Measurements from ENCODE around the gene BAIAP2. TPM values are rescaled to one million over a fixed set of nuclear protein-coding genes. Genes with fewer than 3 reads are reported as not detected.

BAIAP2 gene
- polyA plus RNA-seq, 3 donors = 8.6 to 17.0 (median 11.2) TPM

DNA sequence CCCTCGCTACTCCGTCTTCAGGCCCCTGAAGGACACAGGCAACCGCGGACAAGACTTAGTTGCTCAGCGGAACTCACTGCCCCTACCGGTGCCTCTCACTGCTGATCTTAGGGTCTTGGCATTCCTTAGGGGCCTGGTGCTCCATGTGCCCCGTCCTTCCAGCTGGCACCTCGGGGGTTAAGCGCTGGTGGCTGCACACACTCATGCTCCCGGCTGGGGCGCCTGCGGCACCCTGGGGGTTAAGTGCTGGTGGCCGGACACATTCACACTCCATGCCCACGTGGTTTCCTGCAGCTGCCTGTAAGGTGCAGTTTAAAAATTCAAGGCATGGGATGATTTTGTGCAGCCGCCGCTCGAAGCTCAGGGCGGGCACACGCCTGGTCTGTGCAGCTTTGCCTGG lies 45.1 kb downstream of the BAIAP2 start:
- Mint-ChIP-seq H3K4me1 (no peaks in the 10 kb centered on the region), H3K27ac (no peak overlapping the region), H3K27me3 (ENCODE audit: low read depth in 3 of 3) (peaks cover 2 to 8% (median 7%) of the 10 kb centered on the region in 3 donors), H3K9me3 (peaks cover 0 to 3% (median 0%) of the 10 kb centered on the region in 7 donors), H3K4me3 (no peak overlapping the region), H3K36me3 (peaks cover 0 to under 1% of the 10 kb centered on the region in 2 donors)
- TF ChIP-seq, protein P1, sequence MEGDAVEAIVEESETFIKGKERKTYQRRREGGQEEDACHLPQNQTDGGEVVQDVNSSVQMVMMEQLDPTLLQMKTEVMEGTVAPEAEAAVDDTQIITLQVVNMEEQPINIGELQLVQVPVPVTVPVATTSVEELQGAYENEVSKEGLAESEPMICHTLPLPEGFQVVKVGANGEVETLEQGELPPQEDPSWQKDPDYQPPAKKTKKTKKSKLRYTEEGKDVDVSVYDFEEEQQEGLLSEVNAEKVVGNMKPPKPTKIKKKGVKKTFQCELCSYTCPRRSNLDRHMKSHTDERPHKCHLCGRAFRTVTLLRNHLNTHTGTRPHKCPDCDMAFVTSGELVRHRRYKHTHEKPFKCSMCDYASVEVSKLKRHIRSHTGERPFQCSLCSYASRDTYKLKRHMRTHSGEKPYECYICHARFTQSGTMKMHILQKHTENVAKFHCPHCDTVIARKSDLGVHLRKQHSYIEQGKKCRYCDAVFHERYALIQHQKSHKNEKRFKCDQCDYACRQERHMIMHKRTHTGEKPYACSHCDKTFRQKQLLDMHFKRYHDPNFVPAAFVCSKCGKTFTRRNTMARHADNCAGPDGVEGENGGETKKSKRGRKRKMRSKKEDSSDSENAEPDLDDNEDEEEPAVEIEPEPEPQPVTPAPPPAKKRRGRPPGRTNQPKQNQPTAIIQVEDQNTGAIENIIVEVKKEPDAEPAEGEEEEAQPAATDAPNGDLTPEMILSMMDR (IDR thresholded peaks at IDR 0.05) = no peak
- Histone ChIP-seq H3K27ac (ENCODE audit: low read depth in 1 of 2, low read length in 2 of 2) (no peak overlapping the region), H4K20me1 (ENCODE audit: insufficient read depth, low read length) (peaks cover 5% of the 10 kb centered on the region), H3K27me3 (ENCODE audit: control insufficient read depth in 2 of 2, insufficient read depth in 2 of 2, low read length in 2 of 2) (no peaks in the 10 kb centered on the region), H2AFZ (ENCODE audit: insufficient read depth, low read depth, low read length, poor library complexity, severe bottlenecking) (no peak overlapping the region), H3K4me1 (ENCODE audit: control insufficient read depth in 1 of 2, insufficient read depth in 2 of 2, low read length in 2 of 2) (no peaks in the 10 kb centered on the region), H3K79me2 (ENCODE audit: insufficient read depth, low read length) (no peaks in the 10 kb centered on the region), H3K4me3 (replicated peaks in 1 of 3; ENCODE audit: low read depth in 2 of 3, low read length in 3 of 3) (no peak overlapping the region), H3K36me3 (replicated peaks in 1 of 2; ENCODE audit: control insufficient read depth in 1 of 2, insufficient read depth in 2 of 2, low read length in 2 of 2) (peaks cover 0 to 3% of the 10 kb centered on the region in 2 donors), H3K9ac (ENCODE audit: insufficient read depth, low read length, poor library complexity, severe bottlenecking) (no peak overlapping the region), H3K9me3 (replicated peaks in 1 of 2; ENCODE audit: control insufficient read depth in 1 of 2, insufficient read depth in 1 of 2, low read length in 2 of 2) (no peaks in the 10 kb centered on the region), H3K4me2 (replicated peaks; ENCODE audit: extremely low read depth, low read length, poor library complexity, severe bottlenecking) (no peak overlapping the region)
- 76% methylated on average over 12 of the region's 19 CpGs for WGBS (ENCODE audit: insufficient coverage)
- DNase-seq = no peak
- intact Hi-C loops (cut with micrococcal nuclease) = no loop called here

DNA sequence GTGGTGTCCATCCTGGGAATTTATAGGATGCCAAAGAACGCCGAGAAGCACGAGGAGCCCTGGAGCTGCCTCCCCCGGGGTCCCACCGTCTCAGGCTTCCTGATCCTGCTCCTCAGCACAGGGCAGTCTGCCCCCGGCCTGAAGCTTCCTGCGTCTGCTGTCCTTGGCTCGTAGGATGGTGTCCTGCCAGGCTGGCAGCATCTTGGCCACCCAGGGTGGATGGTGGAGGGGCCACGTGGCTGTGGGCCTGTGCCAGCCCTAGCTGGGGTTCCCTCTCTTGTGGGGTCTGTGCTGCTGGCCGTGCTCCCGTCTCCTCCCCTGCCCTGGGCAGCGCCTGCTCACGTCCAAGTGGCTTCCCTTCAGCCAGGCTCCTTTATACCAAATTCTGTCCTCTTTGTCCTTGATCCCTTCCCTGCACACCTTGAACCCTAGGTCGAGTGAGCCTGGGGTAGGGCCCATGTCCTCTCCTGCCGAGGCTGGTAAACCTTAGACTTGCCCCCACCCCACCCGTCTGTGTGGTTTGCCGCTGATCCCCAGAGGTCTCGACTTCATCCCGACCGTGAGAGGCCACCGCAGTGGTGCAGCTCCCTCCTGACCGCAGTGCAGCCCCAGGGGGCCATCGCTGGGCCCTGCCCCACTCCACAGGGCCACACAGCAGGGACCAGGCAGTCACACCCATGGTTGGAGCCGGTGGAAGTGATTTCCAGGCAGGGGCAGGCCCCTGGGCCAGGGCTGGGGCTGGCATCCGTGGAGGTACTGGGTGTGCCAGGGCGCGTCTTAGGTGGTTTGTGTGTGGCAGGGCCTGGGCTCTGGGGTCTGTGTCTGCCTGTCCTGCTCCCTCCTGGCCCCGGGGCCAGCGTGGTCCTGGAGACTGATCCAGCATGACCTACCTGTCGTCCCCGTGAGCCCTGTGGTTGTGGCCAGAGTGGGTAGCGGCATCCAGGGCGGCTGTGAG lies 46.5 kb downstream of the BAIAP2 start:
- Histone ChIP-seq H3K79me2 (ENCODE audit: insufficient read depth, low read length) (no peaks in the 10 kb centered on the region), H3K36me3 (replicated peaks in 1 of 2; ENCODE audit: control insufficient read depth in 1 of 2, insufficient read depth in 2 of 2, low read length in 2 of 2) (peaks cover 2 to 7% of the 10 kb centered on the region in 2 donors), H3K9me3 (replicated peaks in 1 of 2; ENCODE audit: control insufficient read depth in 1 of 2, insufficient read depth in 1 of 2, low read length in 2 of 2) (no peaks in the 10 kb centered on the region), H4K20me1 (ENCODE audit: insufficient read depth, low read length) (no peaks in the 10 kb centered on the region), H3K4me3 (replicated peaks in 1 of 3; ENCODE audit: low read depth in 2 of 3, low read length in 3 of 3) (no peak overlapping the region), H3K9ac (ENCODE audit: insufficient read depth, low read length, poor library complexity, severe bottlenecking) (no peak overlapping the region), H2AFZ (ENCODE audit: insufficient read depth, low read depth, low read length, poor library complexity, severe bottlenecking) (no peak overlapping the region), H3K4me1 (ENCODE audit: control insufficient read depth in 1 of 2, insufficient read depth in 2 of 2, low read length in 2 of 2) (no peaks in the 10 kb centered on the region), H3K27me3 (ENCODE audit: control insufficient read depth in 2 of 2, insufficient read depth in 2 of 2, low read length in 2 of 2) (no peaks in the 10 kb centered on the region), H3K4me2 (replicated peaks; ENCODE audit: extremely low read depth, low read length, poor library complexity, severe bottlenecking) (no peak overlapping the region), H3K27ac (ENCODE audit: low read depth in 1 of 2, low read length in 2 of 2) (no peak overlapping the region)
- TF ChIP-seq, protein P1 (IDR thresholded peaks at IDR 0.05) = no peak
- intact Hi-C loops (cut with micrococcal nuclease) = no loop called here
- Mint-ChIP-seq H3K4me3 (no peak overlapping the region), H3K27me3 (ENCODE audit: low read depth in 3 of 3) (peaks cover 3 to 7% (median 5%) of the 10 kb centered on the region in 3 donors), H3K36me3 (peaks cover 6 to 11% of the 10 kb centered on the region in 2 donors), H3K27ac (peak overlapping the region in 1 of 7 donors; percentile 7), H3K4me1 (no peaks in the 10 kb centered on the region), H3K9me3 (peaks cover 0 to 3% (median 0%) of the 10 kb centered on the region in 7 donors)
- 96% methylated on average over 22 of the region's 33 CpGs for WGBS (ENCODE audit: insufficient coverage)
- DNase-seq = no peak
